Activated T-helper 1 cell treated with anti-CD3 and anti-CD28 coated beads, Interleukin-2, amount 50 U/mL, for 16 hours (primary cell): ENCODE data around the gene MARCHF5.
"Not testable (repeated sequence)": the region's sequence is repeated elsewhere in the genome, so short reads cannot be mapped to it uniquely, and the experiment has no call there.

Source experiments
- DNase-seq, 2 donors: peaks; one replicate each; pipeline ENCODE4 v3.0.0-alpha.2; 2020; ENCODE audit warnings: low read depth in 1 of 2, low spot score in 1 of 2

The MARCHF5 gene

DNA sequence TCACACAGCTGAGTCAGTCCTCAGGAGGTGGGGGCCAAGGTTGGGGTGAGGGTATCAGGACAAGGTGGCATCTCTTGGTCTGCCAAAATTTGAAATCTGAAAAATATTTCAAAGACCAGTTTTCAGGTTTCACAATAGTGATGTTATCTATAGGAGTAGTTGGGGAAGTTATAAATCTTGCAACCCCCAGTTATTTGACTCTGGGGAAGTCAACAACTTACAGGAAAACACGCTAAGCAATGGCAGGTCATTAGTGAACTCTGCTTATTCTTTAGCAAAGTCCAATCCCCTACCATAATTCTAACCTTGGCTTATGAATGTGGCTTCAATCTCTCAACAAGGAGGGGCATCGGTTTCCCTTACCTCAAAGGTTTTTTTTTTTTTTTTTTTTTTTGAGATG lies 94.9 kb downstream of the MARCHF5 start:
- DNase-seq, result no peak

DNA sequence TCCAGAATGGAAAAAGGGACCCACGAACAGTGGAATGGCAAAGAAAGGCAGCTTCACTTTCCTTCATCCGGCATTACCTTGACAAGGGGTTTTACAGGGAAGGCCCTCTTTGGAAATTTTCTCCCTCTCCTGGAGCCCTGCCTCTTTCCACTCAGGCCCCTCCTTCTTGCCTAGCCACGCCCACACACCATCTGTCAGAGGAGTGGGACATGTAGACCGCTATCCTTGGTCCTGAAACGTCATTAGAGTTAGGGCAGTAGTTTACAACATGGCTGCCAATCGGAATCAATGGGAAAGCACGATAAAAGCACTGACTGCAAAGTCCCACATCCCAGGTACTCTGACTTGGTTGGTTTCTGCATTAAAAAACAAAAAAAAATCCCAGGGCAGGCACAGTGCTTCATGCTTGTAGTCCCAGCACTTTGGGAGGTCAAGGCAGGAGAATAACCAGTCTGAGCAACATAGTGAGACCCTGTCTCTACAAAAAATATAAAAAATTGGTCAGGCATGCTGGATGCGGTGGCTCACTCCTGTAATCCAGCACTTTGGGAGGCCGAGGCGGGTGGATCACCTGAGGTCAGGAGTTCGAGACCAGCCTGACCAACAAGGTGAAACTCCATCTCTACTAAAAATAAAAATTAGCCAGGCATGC lies 96.4 kb downstream of the MARCHF5 start:
- no peak for DNase-seq

DNA sequence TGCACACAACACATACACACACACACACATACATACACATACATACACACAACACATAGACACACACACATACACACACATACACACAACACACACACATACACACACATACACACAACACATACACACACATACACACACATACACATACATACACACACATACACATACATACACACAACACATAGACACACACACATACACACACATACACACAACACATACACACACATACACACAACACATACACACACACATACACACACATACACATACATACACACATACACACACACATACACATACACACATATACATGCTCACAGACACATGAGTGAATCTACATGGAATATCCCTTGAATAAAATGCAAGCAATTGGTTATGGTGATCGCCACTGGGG lies 102.2 kb downstream of the MARCHF5 start:
- DNase-seq, result not testable (repeated sequence)

GRCh38 chr10:92395271-92395670 lies 104.3 kb downstream of the MARCHF5 start:
- no peak for DNase-seq

DNA sequence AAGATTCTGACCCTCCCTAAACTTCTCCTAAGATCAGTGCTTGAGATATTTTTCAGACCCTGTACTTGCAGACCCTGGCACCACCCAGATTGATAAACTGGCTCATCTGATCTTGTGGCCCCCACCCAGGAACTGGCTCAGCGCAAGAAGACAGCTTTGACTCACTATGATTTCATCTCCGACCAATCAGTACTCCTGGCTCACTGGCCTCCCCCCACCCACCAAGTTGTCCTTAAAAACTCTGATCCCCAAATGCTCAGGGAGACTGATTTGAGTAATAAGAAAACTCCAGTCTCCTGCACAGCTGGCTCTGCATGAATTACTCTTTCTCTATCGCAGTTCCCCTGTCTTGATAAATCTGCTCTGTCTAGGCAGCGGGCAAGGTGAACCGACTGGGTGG lies 111.3 kb downstream of the MARCHF5 start:
- not testable (repeated sequence) for DNase-seq
